ENCODE results near the gene NOL4L.
"Not testable (repeated sequence)": the region's sequence is repeated elsewhere in the genome, so short reads cannot be mapped to it uniquely, and the experiment has no call there.

NOL4L gene

DNA sequence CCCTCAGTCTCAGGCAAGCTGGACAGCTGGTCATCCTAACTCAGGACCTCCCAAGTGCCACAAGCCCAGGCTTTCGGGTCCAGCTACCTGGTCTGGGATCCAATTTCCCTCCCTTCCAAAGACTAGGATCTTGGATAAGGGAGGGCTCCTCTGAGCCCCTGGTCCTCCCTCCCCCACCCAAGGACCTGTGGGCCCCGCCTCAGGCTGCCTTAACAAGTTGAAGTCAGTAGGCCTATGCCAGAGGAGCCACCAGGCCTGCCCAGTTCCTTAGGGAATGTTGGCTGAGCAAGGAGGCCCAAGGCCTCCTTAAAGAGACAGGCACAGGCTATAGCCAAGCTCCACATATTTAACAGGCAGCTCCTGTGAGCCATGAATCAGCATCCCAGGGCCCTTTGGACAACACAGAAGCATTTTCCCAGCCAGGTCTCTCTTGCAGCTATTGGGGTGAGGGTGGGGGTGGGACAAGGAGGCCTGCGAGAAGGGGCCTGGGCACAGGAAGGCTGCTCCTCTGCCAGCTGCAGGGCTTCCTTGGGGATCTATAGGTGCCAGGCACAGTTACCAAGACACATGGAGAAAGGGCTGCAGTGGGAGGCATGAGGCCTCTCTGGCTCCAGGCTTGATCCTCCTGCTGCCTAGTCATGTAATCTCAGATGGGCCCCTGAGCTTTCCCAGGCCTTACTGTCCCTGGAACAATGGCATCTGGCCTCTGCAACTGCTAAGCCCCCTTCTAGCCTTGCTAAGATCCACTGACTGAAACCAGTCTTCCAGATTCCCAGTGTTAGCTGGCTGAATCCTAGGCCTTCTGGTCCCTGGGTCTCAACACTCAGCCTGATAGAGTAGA is 27.4 kb upstream of the NOL4L start:
- DNase-seq: no peak

DNA sequence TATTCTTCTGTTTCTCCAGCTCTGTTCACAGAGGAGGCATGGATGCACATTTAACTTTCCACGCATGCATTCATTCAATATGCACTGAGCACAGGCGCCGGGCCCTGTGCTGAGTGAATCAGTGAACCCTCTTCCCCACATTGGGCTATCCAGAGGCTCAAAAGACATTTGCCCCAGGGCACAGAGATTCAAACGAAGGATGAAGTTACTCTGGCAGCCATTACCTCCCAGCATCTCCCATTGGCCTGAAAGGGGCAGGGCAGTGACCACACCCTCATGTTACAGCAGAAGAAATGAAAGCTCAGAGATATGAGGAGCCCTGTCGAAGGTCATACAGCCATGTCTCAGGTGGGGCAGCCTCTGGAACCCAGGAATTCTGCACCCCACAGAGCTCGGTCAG is 26.7 kb upstream of the NOL4L start:
- DNase-seq: no peak

DNA sequence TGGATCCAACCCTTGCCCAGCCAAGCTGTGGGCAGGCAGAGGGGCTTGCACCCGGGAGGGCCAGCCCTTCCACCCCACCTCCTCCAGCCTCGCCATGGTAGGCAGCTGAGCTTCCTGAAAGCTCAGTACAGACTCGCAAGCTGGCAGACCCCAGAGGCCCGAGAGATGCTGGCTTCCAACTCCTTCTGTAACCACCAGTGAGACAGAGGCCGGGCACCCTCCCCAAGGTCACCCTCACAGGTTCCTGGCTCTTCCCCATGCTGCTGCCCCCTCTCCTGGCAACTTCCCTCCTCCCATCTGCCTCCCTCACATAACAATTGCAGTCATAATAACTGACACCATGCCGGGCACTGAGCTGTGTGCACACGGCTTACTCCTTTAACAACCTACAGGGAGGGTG is 26.2 kb upstream of the NOL4L start:
- no peak for DNase-seq

DNA sequence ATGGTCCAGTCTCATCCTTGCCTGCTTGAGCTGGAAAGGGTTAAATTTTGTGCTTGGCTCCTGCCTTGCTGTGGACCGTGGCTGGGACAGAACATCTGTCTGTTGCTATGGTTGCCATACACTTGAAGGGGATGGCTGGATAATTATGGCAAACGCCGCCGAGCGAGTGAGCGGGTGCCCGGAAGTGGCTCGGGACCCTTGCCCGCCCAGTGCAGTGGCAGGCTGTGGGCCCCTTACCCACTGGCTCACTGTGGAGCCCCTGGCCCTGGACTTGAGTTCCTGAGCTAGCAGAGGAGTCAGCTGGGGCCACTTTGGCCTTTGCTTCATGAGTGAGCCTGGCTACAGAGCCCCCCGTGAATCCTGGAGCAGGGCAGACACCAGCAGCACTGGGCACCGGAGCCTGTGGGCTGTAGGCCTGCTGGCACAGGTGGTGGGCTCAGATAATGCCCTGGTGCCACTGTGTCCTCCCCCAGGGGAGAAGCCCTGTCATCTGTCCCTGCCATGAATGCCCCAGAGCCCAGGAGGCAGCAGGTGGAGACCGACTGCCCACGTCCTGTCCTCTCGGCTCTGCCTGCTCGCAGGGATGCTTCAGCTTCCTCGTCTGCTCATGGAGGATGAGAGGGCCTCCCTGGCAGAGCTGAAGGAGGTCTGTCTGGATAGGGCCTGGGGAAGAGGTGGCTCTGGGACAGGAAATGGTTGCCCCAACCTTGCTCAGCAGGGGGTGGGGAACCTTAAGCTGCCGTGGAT is 25.5 kb upstream of the NOL4L start:
- no peak for DNase-seq

DNA sequence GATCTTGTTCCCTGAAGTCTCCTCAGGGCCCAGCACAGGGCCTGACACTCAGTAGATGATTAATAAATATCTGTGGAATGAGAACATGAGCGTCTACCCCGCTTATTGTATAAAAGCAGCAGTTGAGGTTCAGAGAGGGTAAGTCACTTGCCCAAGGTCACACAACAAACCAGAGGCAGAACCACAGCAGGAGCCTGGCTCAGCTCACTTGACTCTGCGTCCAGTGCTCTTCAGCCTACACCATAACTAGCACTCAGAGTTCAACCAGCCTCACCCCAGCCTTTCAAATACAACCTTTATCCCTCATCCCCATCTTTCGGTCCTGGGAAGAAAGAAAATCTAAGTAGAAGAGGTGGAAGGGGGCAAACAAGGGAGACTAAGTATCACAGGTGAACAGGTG is 24.9 kb upstream of the NOL4L start:
- no peak for DNase-seq

DNA sequence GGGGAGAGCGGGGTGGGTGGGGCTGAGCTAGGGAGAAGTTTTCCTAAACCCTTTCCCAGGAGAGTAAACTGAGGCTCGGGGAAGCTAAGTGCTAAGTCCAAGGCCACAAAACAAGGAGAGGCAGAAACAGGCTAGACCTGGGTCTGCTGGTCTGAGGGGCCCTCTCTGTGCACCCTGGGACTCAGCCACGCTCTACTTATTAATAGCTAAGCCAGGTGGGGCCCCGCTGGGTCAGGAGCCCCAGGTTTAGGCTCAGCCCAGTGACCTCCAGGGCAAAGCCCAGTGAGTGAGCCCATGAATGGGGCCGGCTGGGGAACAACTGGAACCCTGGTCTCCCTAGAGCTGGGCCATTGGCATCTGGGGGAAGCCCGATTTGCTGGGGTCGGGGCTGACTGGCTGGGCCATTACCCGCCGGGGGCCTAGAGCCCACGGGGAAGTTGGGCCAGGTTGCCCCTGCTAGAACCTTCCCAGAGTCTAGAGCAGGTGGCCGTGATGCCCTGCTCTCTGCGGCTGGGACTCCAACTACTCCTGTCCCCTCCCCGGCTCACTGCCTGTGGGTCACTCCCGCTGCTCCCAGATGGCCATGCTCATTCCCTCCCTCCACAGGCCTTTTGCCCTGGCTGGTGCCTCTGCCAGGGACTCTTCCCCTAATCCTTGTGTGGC is 24.1 kb upstream of the NOL4L start:
- no peak for DNase-seq

DNA sequence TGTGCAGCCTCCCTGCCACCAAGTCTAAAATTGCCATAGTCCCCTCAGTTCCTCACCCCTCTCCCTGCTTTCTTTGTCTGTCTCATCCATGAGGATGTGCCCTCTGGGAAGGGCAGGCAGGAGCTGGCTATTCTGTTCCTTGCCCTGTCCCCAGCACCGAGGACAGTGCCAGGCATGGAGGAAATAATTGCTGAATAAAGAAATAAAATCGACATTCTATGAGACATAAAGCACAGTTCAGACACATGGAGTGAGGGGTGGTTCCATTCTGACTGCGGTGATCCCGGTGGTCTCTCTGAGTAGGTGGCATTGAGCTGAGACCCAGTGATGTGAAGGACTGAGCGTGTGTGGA is 23.5 kb upstream of the NOL4L start:
- no peak for DNase-seq

DNA sequence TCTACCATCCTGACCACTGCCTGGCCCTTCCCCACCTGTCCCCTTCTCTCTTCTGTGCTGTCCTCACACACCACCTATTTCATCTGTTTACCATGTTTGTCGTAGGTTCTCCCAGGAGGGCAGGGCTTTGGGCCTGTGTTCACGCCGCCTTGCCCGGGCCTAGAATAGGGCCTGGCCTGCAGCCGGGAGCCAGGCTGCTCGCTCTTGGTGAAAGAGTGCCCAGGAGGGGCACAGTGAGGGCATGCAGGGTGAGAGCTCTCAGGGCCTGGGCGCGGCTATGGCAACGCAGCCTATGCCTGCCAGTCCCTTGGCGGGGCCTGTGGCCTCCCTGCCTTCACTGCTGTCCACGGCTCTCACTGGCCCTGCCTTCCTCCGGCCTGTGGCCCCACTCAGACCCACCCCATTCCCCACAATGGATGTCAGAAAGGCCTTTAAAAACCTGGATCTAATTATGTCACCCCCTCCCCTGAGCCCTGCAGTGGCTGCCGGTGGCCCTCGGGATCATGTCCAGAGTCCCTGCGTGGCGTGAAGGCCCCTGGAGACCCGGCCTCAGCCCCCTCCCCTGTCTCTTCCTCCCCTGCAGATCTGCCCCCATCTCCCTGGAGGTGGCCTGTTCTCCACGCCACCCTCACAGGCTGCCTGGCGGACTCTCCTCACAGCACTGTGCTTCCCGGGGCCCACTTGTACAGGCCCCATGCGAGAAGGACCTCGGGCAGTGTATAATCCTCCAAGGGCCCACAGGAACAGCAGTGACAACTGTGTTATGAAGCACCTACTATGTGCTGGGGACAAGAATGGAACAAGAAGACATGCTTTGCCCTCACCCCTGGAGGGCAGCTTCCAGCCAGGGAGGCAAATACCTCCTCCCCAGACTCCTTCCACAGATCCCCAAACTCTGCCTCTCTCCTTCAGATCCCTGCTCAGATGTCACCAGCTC is 22.9 kb upstream of the NOL4L start:
- no peak for DNase-seq

DNA sequence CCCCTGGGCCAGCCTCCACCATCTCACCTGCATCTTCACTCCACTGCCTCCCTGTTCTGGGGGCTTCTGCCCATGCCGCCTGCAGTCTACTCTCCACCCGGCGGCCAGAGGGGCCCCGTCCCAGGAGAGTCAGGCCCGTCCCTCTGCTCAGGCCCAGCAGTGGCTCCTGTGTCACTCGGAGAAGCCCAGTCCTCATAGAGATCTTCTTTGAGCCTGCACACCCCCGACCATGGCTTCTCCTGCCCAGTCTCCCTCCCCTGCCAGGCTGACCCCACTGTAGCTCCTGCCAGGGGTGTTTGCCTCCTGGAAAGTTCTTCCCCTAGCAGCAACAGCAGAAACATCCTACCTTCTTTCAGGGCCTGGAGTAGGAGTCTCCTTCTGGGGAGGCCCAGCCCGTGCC is 22.2 kb upstream of the NOL4L start:
- no peak for DNase-seq

DNA sequence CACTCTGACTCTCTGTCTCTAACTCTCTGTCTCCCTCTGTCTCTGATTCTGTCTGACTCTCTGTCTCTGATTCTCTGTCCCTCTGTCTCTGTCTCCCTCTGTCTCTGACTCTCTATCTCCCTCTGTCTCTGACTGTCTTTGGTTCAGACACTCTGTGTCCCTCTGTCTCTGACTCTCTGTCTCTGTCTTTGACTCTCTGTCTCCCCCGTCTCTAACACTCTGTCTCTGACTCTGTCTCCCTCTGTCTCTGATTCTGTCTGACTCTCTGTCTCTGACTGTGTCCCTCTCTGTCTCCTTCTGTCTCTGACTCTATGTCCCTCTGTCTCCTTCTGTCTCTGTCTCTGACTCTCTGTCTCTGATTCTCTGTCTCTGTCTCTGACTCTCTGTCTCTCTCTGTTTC is 21.7 kb upstream of the NOL4L start:
- DNase-seq: no peak

DNA sequence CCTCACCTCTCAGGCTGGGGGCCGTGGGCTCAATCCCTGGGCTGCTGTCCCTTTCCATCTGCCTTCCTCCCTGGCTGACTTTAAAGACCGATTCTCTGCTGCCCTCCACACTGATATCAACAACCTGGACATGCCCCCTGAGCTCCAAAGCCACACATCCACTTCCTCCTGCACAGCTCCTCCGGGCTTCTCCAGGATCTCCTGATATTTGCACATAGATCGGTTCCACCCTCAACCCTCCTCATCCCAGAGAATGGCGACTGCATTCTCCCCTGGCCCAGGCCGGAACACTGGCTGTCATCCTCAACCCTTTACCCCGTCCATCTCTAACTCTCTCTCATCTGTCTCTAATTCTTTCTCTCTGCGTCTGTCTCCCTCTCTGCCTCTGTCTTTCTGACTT is 21.0 kb upstream of the NOL4L start:
- no peak for DNase-seq

DNA sequence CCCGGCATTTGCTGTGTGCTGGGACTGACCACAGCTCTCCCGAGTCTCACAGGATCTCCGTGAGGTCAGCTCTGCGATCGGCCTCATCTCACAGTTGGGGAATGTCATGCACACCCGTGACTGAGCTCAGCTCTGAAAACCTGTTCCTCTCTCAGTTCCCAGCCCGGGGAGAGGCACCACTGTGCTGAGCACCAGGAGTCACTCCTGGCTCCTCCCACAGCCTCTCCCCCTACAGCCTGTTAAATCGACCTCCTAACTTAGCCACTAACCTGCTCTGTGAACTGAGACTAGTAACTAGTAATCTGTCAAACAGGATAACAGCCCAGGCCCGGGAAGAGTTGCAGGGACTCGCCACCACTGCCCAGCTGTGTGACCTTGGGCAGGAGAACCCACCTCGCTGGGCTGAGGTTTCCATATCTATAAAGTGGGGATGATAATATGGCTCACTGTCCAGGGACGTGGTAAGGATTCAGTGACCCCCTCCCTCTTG is 20.1 kb upstream of the NOL4L start:
- DNase-seq: no peak

DNA sequence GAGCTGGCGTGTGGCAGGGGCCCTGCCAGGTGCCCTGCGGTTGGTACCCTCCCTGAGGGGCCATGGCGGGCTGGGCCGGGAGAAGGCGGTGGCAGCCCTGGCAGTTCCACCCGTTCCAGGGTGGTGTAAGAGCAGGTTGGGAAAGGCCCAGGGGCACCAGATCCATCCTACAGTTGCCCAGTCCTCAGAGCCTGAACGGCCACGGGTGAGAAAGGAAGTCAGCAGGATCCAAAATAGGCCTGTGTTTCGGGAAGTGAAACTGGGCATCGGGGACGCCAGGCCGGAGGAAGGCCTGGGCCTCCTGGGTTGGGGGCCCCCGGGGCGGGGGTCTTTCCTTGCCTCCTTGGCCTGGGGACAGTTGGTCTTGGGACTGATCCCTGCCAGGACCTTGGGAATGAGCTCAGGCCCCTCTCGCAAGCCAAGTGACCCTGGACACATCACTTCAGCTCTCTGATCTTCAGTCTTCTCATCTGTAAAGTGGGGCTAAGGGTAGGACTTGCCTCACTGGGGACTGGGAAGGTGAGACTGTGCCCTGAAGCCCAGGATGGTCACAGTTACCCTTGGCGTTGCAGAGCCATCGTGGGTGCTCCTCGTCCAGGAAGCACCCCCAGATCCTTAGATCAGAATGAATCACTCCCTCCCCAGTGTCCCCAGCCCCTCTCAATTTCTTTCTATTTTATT is 18.1 kb upstream of the NOL4L start:
- DNase-seq: no peak

DNA sequence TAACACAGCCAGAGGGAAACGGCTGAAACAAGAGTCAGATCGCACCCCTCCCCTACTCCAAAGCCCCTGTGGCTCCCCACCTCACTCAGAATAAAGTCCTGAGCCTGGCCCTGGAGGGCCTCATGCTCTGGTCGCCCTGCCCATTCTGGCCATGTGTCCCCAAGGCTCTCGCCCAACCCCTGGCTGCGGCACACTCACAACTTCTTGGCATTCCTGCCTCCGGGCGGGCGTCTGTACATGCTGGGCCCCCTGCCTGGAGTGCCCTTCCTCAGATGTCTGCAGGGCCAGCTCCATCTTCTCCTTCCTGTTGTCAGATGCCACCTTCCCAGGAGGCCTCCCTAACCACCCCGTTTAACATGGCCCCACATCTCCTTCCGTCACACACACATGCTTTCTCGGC is 17.1 kb upstream of the NOL4L start:
- DNase-seq: no peak

DNA sequence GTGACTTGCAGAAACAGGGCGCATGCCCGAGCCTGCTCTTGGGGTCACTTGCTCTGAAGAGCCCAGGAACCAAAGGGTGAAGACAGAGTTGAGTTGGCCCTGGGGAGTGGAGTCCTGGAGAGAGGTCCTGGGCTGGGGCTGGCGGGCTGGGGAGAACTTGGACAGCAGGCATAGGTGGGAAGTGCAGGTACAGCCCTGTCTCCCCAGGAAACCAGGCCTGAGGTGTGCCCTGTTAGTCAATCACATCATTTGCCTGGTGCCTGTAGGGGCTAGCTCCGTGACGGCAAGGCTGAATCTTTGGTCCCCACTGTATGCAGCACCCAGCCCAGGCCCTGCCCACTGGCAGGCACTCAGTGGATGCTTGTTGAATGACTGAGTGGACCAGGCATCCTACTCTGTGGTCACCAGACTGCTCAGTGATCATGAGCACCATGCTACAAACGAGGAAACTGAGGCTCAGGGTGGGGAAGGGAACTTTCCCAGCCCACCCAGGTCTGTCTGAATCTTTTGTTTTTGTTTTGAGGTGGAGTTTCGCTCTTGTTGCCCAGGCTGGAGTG is 15.6 kb upstream of the NOL4L start:
- DNase-seq: no peak

DNA sequence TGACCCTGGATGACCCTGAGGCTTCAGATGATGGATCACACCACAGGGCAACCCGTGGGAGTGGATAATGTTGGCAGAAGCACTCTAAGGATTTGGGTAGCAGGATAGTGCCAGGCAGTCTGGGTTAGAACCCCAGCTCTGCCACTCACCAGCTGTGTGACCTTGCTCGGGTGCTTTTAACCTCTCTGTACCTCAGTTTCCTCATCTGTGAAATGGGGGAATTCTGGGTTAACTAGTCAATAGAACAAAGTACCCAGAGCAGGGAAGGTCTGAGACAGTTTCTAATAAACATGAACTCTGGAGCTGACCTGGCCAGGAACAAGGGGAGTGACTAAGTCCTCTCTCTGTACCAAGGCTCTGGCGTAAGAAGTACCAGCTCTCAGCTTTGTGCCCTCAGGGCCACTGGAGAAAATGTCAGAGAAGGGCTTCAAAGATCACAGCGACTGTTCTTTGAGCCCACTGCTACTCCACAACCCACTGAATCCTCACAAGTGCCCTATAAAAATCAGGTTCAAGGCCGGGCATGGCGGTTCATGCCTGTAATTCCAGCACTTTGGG is 14.7 kb upstream of the NOL4L start:
- DNase-seq: no peak

DNA sequence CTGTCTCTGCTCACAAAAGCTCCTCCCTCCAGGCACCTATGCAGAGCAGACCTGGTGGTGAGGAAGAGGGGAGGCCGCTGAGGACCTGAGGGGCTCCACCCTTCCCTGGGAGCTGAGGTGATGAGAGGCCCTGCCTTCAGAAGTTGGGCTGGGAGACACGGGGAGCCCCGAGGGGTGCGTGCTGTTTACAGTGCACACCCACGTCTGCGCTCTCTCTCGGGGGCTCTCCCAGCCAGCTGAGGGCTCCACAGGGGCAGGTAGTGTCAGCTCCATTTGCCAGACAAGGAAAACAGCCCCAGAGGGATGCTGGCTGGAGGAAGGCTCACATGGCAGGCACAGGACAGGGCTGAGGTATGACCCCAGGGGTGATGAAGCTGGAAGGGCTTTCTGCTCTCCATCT is 13.5 kb upstream of the NOL4L start:
- no peak for DNase-seq

DNA sequence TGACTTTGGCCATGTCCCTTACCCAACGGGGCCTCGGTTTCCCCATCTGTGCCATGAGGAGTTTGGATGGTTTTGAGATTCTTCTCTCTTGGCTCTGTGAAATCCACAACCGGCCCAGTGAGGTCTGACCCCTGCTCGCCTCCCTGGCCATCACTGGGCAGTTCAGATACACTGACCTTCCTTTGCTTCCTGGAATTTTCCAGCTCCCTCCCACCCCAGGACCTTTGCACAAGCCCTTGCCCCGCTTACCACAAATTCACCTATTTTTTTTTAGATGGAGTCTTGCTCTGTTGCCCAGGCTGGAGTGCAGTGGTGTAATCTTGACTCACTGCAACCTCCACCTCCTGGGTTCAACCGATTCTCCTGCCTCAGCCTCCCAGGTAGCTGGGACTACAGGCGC is 12.6 kb upstream of the NOL4L start:
- DNase-seq: no peak

DNA sequence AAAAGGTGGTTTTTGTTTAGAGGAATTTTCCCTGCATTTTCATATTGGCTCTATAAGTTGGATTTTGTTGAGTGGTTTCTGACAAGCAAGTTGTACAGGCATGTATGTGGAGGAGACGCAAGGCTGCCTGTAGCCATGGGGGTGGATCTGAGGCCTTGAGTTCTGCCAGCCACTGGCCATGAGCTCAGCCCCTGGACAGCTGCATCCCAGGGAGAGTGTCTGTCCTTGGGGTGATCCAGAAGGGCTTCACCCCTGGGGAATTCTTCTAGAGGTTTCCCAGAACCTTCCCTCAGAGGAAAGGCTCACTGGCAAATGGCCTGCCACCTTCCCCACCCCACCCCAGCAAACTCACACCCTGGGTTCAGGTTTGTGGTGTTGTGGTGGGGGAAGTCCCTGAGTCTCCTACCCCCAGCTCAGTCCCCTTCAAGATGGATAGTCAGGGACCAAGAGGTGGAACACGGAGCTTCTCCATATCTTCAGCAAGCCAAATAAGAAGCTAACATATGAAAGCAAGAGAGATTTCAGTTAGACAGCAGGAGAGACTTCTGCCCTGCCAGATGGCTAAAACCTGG is 11.6 kb upstream of the NOL4L start:
- DNase-seq: no peak

DNA sequence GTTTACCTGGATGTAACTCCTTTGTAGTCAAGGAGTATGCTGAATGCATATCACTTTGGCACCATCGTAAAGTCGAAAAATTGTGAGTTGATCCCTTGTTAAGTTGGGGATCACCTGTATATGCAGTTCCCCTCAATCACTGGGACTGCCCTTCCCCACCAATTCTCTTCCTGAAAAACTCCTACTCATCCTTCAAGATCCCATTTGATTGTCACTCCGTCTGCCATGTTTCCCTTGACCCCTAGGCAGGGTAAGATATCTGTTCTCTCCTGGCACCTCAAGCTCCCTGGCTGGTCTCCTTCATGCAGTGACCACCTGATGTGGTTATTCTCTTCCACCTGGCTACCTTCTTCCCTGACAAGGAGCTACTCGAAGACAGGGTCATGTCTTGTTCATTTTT is 10.0 kb upstream of the NOL4L start:
- no peak for DNase-seq

DNA sequence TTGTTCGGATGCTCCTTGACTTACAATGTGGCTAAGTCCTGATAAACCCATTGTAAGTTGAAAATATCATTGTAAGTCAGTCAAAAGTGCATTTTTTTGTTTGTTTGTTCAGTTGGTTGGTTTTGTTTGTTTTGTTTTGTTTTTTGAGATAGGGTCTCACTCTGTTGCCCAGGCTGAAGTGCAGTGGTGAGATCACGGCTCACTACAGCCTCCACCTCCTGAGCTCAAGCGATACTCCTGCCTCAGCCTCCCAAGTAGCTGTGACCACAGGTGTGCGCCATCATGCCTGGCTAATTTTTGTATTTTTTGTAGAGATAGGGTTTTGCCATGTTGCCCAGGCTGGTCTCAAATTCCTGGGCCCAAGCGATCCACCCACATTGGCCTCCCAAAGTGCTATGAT is 9.5 kb upstream of the NOL4L start:
- not testable (repeated sequence) for DNase-seq
